ENCODE measurements around the gene DAAM2. TPM values are rescaled to one million over a fixed set of nuclear protein-coding genes. Genes with fewer than 3 reads are reported as not detected.

Gene DAAM2
- polyA plus RNA-seq, 1 of the 3 experiments (the other 2 are of a cell fraction), result 0.20 TPM

DNA sequence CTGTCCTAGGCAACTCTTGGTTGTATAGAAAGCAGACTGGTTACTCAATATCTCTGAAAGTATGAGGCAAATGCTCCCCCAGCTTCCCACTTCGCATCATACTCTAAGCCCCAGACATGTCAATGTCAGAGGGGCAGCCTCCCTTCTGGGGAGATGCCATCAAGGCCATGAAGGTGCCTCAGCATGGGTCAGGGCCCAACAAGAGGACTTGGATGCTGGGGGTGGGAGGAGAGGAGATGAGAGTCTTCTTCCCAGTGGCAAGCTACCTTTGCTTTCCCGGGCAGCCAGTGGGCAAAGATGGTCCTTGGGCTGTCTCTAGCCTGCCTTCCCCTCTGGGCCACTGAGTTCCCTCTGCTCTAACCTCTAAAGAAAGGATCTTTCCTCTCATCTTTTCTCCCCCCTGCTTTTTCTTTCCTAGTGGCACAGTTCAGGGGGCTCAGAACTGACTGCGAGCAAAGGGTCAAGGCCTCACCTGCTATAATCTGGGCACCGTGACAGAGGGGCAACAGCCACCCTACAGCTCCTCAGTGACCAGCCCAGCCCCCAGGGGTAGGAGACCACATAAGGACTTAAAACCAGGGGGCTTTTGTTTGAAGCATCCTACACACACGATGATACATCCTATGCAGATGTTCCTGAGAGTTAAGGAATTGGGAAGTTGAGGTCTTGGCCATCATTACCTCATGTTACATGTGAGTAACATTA is 115.8 kb downstream of the DAAM2 start:
- H3K9ac ChIP-seq, result no peak overlapping the region
- no peaks in the 10 kb centered on the region for H3K36me3 ChIP-seq (replicated peaks in 1 of 2; ENCODE audit: control insufficient read depth in 1 of 2, insufficient read depth in 2 of 2, low read length in 1 of 2)
- H3K4me3 ChIP-seq (ENCODE audit: low read depth in 2 of 2, low read length in 1 of 2), result no peak overlapping the region
- no peak for DNase-seq
- no peak overlapping the region for H2AFZ ChIP-seq (ENCODE audit: low read depth)
- no peak overlapping the region for H3K27ac ChIP-seq (ENCODE audit: low read depth in 2 of 2, low read length in 1 of 2)
- no peaks in the 10 kb centered on the region for H3K9me3 ChIP-seq
- ChIA-PET CTCF (interaction anchor here (1.3 kb wide), 1 partner anchor 561 kb away, joined by 3 read pairs; no protein-coding TSS in a partner anchor), POLR2A (interaction anchor here (1.1 kb wide), 1 partner anchor 95 kb away, joined by 3 read pairs; no protein-coding TSS in a partner anchor)
- 92% methylated on average over 3 of the region's 5 CpGs for WGBS (ENCODE audit: low lambda C conversion rate)
- no peak overlapping the region for H3K4me2 ChIP-seq
- H3K4me1 ChIP-seq (ENCODE audit: control insufficient read depth in 1 of 2, insufficient read depth in 2 of 2, low read depth in 1 of 2, low read length in 1 of 2), result peaks cover 0 to 4% of the 10 kb centered on the region in 2 experiments; a peak in 1 of 4 replicates
- H3K9me2 ChIP-seq, result no peaks in the 10 kb centered on the region
- no peaks in the 10 kb centered on the region for H3F3A ChIP-seq (replicated peaks; ENCODE audit: insufficient read depth)
- no peaks in the 10 kb centered on the region for H3K27me3 ChIP-seq (ENCODE audit: insufficient read depth)
- H3K79me2 ChIP-seq (ENCODE audit: insufficient read depth), result no peaks in the 10 kb centered on the region
- no peaks in the 10 kb centered on the region for H4K20me1 ChIP-seq (ENCODE audit: insufficient read depth)
- TF ChIP-seq, protein P1, sequence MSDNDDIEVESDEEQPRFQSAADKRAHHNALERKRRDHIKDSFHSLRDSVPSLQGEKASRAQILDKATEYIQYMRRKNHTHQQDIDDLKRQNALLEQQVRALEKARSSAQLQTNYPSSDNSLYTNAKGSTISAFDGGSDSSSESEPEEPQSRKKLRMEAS (IDR thresholded peaks at IDR 0.05; ENCODE audit: low read depth), result no peak
- TF ChIP-seq, protein P2, sequence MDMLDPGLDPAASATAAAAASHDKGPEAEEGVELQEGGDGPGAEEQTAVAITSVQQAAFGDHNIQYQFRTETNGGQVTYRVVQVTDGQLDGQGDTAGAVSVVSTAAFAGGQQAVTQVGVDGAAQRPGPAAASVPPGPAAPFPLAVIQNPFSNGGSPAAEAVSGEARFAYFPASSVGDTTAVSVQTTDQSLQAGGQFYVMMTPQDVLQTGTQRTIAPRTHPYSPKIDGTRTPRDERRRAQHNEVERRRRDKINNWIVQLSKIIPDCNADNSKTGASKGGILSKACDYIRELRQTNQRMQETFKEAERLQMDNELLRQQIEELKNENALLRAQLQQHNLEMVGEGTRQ (IDR thresholded peaks at IDR 0.05; ENCODE audit: borderline replicate concordance, low read depth, low read length), result no peak
- no peak for TF ChIP-seq EZH2phosphoT487 (IDR thresholded peaks at IDR 0.05; ENCODE audit: borderline replicate concordance, low read depth)
- no peak for TF ChIP-seq CHD2 (IDR thresholded peaks at IDR 0.05; ENCODE audit: low read length, partially characterized antibody)
- TF ChIP-seq FOSL2 (IDR thresholded peaks at IDR 0.05; ENCODE audit: borderline replicate concordance, low read depth), result no peak
- TF ChIP-seq ELF1 (IDR thresholded peaks at IDR 0.05), result no peak
- TF ChIP-seq TCF12 (IDR thresholded peaks at IDR 0.05), result no peak
- TF ChIP-seq, protein P3, sequence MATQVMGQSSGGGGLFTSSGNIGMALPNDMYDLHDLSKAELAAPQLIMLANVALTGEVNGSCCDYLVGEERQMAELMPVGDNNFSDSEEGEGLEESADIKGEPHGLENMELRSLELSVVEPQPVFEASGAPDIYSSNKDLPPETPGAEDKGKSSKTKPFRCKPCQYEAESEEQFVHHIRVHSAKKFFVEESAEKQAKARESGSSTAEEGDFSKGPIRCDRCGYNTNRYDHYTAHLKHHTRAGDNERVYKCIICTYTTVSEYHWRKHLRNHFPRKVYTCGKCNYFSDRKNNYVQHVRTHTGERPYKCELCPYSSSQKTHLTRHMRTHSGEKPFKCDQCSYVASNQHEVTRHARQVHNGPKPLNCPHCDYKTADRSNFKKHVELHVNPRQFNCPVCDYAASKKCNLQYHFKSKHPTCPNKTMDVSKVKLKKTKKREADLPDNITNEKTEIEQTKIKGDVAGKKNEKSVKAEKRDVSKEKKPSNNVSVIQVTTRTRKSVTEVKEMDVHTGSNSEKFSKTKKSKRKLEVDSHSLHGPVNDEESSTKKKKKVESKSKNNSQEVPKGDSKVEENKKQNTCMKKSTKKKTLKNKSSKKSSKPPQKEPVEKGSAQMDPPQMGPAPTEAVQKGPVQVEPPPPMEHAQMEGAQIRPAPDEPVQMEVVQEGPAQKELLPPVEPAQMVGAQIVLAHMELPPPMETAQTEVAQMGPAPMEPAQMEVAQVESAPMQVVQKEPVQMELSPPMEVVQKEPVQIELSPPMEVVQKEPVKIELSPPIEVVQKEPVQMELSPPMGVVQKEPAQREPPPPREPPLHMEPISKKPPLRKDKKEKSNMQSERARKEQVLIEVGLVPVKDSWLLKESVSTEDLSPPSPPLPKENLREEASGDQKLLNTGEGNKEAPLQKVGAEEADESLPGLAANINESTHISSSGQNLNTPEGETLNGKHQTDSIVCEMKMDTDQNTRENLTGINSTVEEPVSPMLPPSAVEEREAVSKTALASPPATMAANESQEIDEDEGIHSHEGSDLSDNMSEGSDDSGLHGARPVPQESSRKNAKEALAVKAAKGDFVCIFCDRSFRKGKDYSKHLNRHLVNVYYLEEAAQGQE (IDR thresholded peaks at IDR 0.05; ENCODE audit: low read depth, low read length), result no peak
- no peak for TF ChIP-seq SIN3A (IDR thresholded peaks at IDR 0.05; ENCODE audit: borderline replicate concordance, low read depth, low read length)
- no peak for TF ChIP-seq MXI1 (IDR thresholded peaks at IDR 0.05; ENCODE audit: low read depth, low read length)
- TF ChIP-seq NRF1 (IDR thresholded peaks at IDR 0.05; ENCODE audit: low read depth, low read length), result no peak
